BLaER1 treated with 17β-estradiol and CSF1 and Interleukin-3, amounts not matched to agents 10 nM and 100 nM (cell line): ENCODE data around the gene DCLK1.

Source experiments
- H3K27ac ChIP-seq, 11 experiments: shearing (Covaris generic); formaldehyde crosslinking; 2 replicates each; pipeline ENCODE4 v1.8.1; 2022
- H3K27me3 ChIP-seq, 11 experiments: shearing (Covaris generic); formaldehyde crosslinking; 2 replicates each; pipeline ENCODE4 v1.8.1; 2022
- H3K36me3 ChIP-seq, 11 experiments: shearing (Covaris generic); formaldehyde crosslinking; 2 replicates each; pipeline ENCODE4 v1.8.1; 2022
- H3K4me1 ChIP-seq, 10 experiments: shearing (Covaris generic); formaldehyde crosslinking; 2 replicates each; pipeline ENCODE4 v1.8.1; 2022
- H3K4me2 ChIP-seq, 11 experiments: shearing (Covaris generic); formaldehyde crosslinking; 2 replicates each; pipeline ENCODE4 v1.8.1; 2022
- H3K4me3 ChIP-seq, 10 experiments: shearing (Covaris generic); formaldehyde crosslinking; 2 replicates each; pipeline ENCODE4 v1.8.1; 2022
- H3K9ac ChIP-seq, 11 experiments: shearing (Covaris generic); formaldehyde crosslinking; 2 replicates each; pipeline ENCODE4 v1.8.1; 2022
- H3K9me3 ChIP-seq, 11 experiments: shearing (Covaris generic); formaldehyde crosslinking; replicated peaks in 1 of 11; 2 replicates each; pipeline ENCODE4 v1.8.1; 2022
- H4K20me1 ChIP-seq, 11 experiments: shearing (Covaris generic); formaldehyde crosslinking; 2 replicates each; pipeline ENCODE4 v1.8.1; 2022
- Cebpa-rat ChIP-seq, 11 experiments: shearing (Covaris generic); IDR thresholded peaks; 2 replicates each; pipeline ENCODE4 v1.8.1; 2022

The DCLK1 gene

GRCh38 chr13:35793823-35794222 lies 337.4 kb downstream of the DCLK1 start:
- no peak for TF ChIP-seq Cebpa-rat (IDR thresholded peaks at IDR 0.05)
- H3K4me1 ChIP-seq, result no peaks in the 10 kb centered on the region
- H3K36me3 ChIP-seq, result no peaks in the 10 kb centered on the region

GRCh38 chr13:35792911-35793310 lies 338.3 kb downstream of the DCLK1 start:
- Histone ChIP-seq H3K4me1 (no peaks in the 10 kb centered on the region), H3K36me3 (no peaks in the 10 kb centered on the region), H3K27me3 (no peaks in the 10 kb centered on the region), H3K9ac (no peak overlapping the region), H3K27ac (no peak overlapping the region), H3K4me3 (no peak overlapping the region), H3K4me2 (no peak overlapping the region), H3K9me3 (no peaks in the 10 kb centered on the region), H4K20me1 (no peaks in the 10 kb centered on the region; a peak in 1 of 22 replicates)
- no peak for TF ChIP-seq Cebpa-rat (IDR thresholded peaks at IDR 0.05)

More at GRCh38 chr13:35793823-35794222, 337.4 kb downstream of the DCLK1 start:
- Histone ChIP-seq H3K4me3 (no peak overlapping the region), H4K20me1 (no peaks in the 10 kb centered on the region; a peak in 1 of 22 replicates), H3K4me2 (no peak overlapping the region), H3K9ac (no peak overlapping the region), H3K9me3 (no peaks in the 10 kb centered on the region), H3K27me3 (no peaks in the 10 kb centered on the region), H3K27ac (no peak overlapping the region)

GRCh38 chr13:35792021-35792420 lies 339.2 kb downstream of the DCLK1 start:
- TF ChIP-seq Cebpa-rat (IDR thresholded peaks at IDR 0.05), result no peak
- Histone ChIP-seq H3K4me1 (no peaks in the 10 kb centered on the region), H3K36me3 (no peaks in the 10 kb centered on the region), H3K4me2 (no peak overlapping the region), H3K27me3 (no peaks in the 10 kb centered on the region), H3K4me3 (no peak overlapping the region), H3K9ac (no peak overlapping the region), H4K20me1 (no peaks in the 10 kb centered on the region; a peak in 1 of 22 replicates), H3K9me3 (no peaks in the 10 kb centered on the region), H3K27ac (no peak overlapping the region)

- Histone ChIP-seq H3K9ac (no peak overlapping the region), H3K36me3 (no peaks in the 10 kb centered on the region), H3K4me2 (no peak overlapping the region), H3K27ac (no peak overlapping the region), H3K9me3 (no peaks in the 10 kb centered on the region), H3K4me1 (no peaks in the 10 kb centered on the region), H3K4me3 (no peak overlapping the region), H3K27me3 (no peaks in the 10 kb centered on the region), H4K20me1 (no peaks in the 10 kb centered on the region; a peak in 1 of 22 replicates)
- TF ChIP-seq Cebpa-rat (IDR thresholded peaks at IDR 0.05), result no peak
Measured at GRCh38 chr13:35791184-35791851, 339.9 kb downstream of the DCLK1 start.

- Histone ChIP-seq H3K4me3 (no peak overlapping the region), H3K9ac (no peak overlapping the region), H4K20me1 (no peaks in the 10 kb centered on the region; a peak in 1 of 22 replicates), H3K27me3 (no peaks in the 10 kb centered on the region), H3K36me3 (no peaks in the 10 kb centered on the region), H3K4me2 (no peak overlapping the region), H3K27ac (no peak overlapping the region), H3K4me1 (no peaks in the 10 kb centered on the region), H3K9me3 (no peaks in the 10 kb centered on the region)
- no peak for TF ChIP-seq Cebpa-rat (IDR thresholded peaks at IDR 0.05)
Measured at GRCh38 chr13:35789335-35790165, 341.6 kb downstream of the DCLK1 start.

- H3K9ac ChIP-seq, result no peak overlapping the region
- H3K4me1 ChIP-seq, result no peaks in the 10 kb centered on the region
- H3K36me3 ChIP-seq, result no peaks in the 10 kb centered on the region
- TF ChIP-seq Cebpa-rat (IDR thresholded peaks at IDR 0.05), result no peak
- H3K9me3 ChIP-seq, result no peaks in the 10 kb centered on the region
- H4K20me1 ChIP-seq, result no peaks in the 10 kb centered on the region
- H3K27ac ChIP-seq, result no peak overlapping the region
- no peak overlapping the region for H3K4me3 ChIP-seq
- no peak overlapping the region for H3K4me2 ChIP-seq
- no peaks in the 10 kb centered on the region for H3K27me3 ChIP-seq
Measured at GRCh38 chr13:35787937-35788336, 343.2 kb downstream of the DCLK1 start.

- Histone ChIP-seq H3K36me3 (no peaks in the 10 kb centered on the region), H3K27ac (no peak overlapping the region), H3K9ac (no peak overlapping the region), H3K27me3 (no peaks in the 10 kb centered on the region), H3K4me2 (no peak overlapping the region), H3K4me1 (no peaks in the 10 kb centered on the region), H3K4me3 (no peak overlapping the region), H3K9me3 (no peaks in the 10 kb centered on the region), H4K20me1 (no peaks in the 10 kb centered on the region)
- no peak for TF ChIP-seq Cebpa-rat (IDR thresholded peaks at IDR 0.05)
Measured at GRCh38 chr13:35785576-35786303, 345.4 kb downstream of the DCLK1 start.

- Histone ChIP-seq H3K9me3 (no peaks in the 10 kb centered on the region), H3K9ac (no peak overlapping the region), H3K4me3 (no peak overlapping the region), H4K20me1 (no peaks in the 10 kb centered on the region), H3K27ac (no peak overlapping the region), H3K4me2 (no peak overlapping the region), H3K4me1 (no peaks in the 10 kb centered on the region), H3K27me3 (no peaks in the 10 kb centered on the region), H3K36me3 (no peaks in the 10 kb centered on the region)
- no peak for TF ChIP-seq Cebpa-rat (IDR thresholded peaks at IDR 0.05)
Measured at GRCh38 chr13:35784286-35784951, 346.8 kb downstream of the DCLK1 start.

GRCh38 chr13:35782793-35783192 lies 348.4 kb downstream of the DCLK1 start:
- Histone ChIP-seq H4K20me1 (no peaks in the 10 kb centered on the region), H3K27ac (no peak overlapping the region), H3K36me3 (no peaks in the 10 kb centered on the region), H3K9ac (no peak overlapping the region), H3K27me3 (no peaks in the 10 kb centered on the region), H3K4me1 (no peaks in the 10 kb centered on the region), H3K4me2 (no peak overlapping the region), H3K4me3 (no peak overlapping the region), H3K9me3 (no peaks in the 10 kb centered on the region)
- no peak for TF ChIP-seq Cebpa-rat (IDR thresholded peaks at IDR 0.05)
